GM12892 (cell line): ENCODE measurements around the gene PPP2R2B.

Experiments used
- POLR2A ChIP-seq: IDR thresholded peaks from 2 replicates; pipeline ENCODE4 v1.6.1; 2011; ENCODE audit warnings: low read depth, low read length, control low read depth
- POLR2AphosphoS5 ChIP-seq: IDR thresholded peaks from 2 replicates; pipeline ENCODE4 v1.6.1; 2011; ENCODE audit warnings: low read depth, low read length, control low read depth
- TAF1 ChIP-seq: IDR thresholded peaks from 2 replicates; pipeline ENCODE4 v1.6.1; 2011; ENCODE audit warnings: low read depth, mild to moderate bottlenecking, control low read depth, low read length, borderline replicate concordance

- TF ChIP-seq POLR2A (no peak), POLR2AphosphoS5 (no peak), TAF1 (no peak)
Measured at GRCh38 chr5:146832985-146833732, 45.4 kb downstream of the PPP2R2B start.
